ENCODE results near the gene FARS2. TPM values are rescaled to one million over a fixed set of nuclear protein-coding genes. Genes with fewer than 3 reads are reported as not detected.

The FARS2 gene
- total RNA-seq, 2 experiments from 2014 or later: 13.8 to 14.3 TPM

GRCh38 chr6:5214570-5215052 lies 46.7 kb upstream of the FARS2 start:
- Histone ChIP-seq H3K36me3 (ENCODE audit: insufficient read depth, low read length) (peaks cover 32% of the 10 kb centered on the region; the same call in 1 of the 2 replicates), H3K4me1 (ENCODE audit: insufficient read depth, low read length, poor library complexity, severe bottlenecking) (peaks cover 9% of the 10 kb centered on the region), H3K4me2 (ENCODE audit: low read length) (no peak overlapping the region), H4K20me1 (ENCODE audit: insufficient read depth, low read length) (no peaks in the 10 kb centered on the region), H3K9me3 (ENCODE audit: low read length) (no peaks in the 10 kb centered on the region), H3K27ac (ENCODE audit: low read depth, low read length, poor library complexity, severe bottlenecking) (no peak overlapping the region), H3K4me3 (ENCODE audit: low read depth, low read length, poor library complexity, severe bottlenecking) (no peak overlapping the region), H3K9me2 (ENCODE audit: insufficient read depth, low read length) (no peaks in the 10 kb centered on the region), H3K79me2 (ENCODE audit: insufficient read depth, low read depth, low read length) (no peaks in the 10 kb centered on the region), H2AFZ (ENCODE audit: low read length) (no peak overlapping the region)
- DNase-seq (ENCODE audit: low spot score): peak; percentile 12
- BruUV-seq (replicated peaks): no TSS peak
- ChIA-PET POLR2A (no interaction called here), CTCF (ENCODE audit: unreplicated experiment) (no interaction called here)
- intact Hi-C loops (cut with micrococcal nuclease; ENCODE audit: unreplicated experiment): loop anchor here (5.0 kb wide), 2 partner anchors 88 to 183 kb away; no protein-coding TSS in a partner anchor
- TF ChIP-seq EZH2phosphoT487 (IDR thresholded peaks at IDR 0.05; ENCODE audit: borderline replicate concordance, low read depth, low read length): no peak
- TF ChIP-seq CTCF (conservative IDR thresholded peaks at IDR 0.05; ENCODE audit: low read length): peak; percentile 74

- DNase-seq (ENCODE audit: low spot score): no peak
- TF ChIP-seq CTCF (conservative IDR thresholded peaks at IDR 0.05; ENCODE audit: low read length) (no peak; the same call in 1 of the 2 replicates), EZH2phosphoT487 (IDR thresholded peaks at IDR 0.05; ENCODE audit: borderline replicate concordance, low read depth, low read length) (no peak)
- intact Hi-C loops (cut with micrococcal nuclease; ENCODE audit: unreplicated experiment): loop anchor here (5.0 kb wide), 1 partner anchor 182 kb away; no protein-coding TSS in a partner anchor
- POLR2A ChIA-PET: no interaction called here
- Histone ChIP-seq H4K20me1 (ENCODE audit: insufficient read depth, low read length) (no peaks in the 10 kb centered on the region), H3K9me2 (ENCODE audit: insufficient read depth, low read length) (no peaks in the 10 kb centered on the region), H3K4me3 (ENCODE audit: low read depth, low read length, poor library complexity, severe bottlenecking) (no peak overlapping the region), H3K4me2 (ENCODE audit: low read length) (no peak overlapping the region), H2AFZ (ENCODE audit: low read length) (no peak overlapping the region), H3K79me2 (ENCODE audit: insufficient read depth, low read depth, low read length) (no peaks in the 10 kb centered on the region), H3K4me1 (ENCODE audit: insufficient read depth, low read length, poor library complexity, severe bottlenecking) (peaks cover 9% of the 10 kb centered on the region), H3K36me3 (ENCODE audit: insufficient read depth, low read length) (peaks cover 32% of the 10 kb centered on the region; the same call in 1 of the 2 replicates), H3K9me3 (ENCODE audit: low read length) (no peaks in the 10 kb centered on the region), H3K27ac (ENCODE audit: low read depth, low read length, poor library complexity, severe bottlenecking) (no peak overlapping the region)
- CTCF ChIA-PET (ENCODE audit: unreplicated experiment): no interaction called here
- BruUV-seq (replicated peaks): no TSS peak
Observed at GRCh38 chr6:5215159-5215558, 46.2 kb upstream of the FARS2 start.

GRCh38 chr6:5215799-5216198 lies 45.5 kb upstream of the FARS2 start:
- ChIA-PET POLR2A (interaction anchor here (0.9 kb wide), 1 partner anchor 40 kb away, joined by 3 read pairs; no protein-coding TSS in a partner anchor), CTCF (ENCODE audit: unreplicated experiment) (no interaction called here)
- H3K4me2 ChIP-seq (ENCODE audit: low read length): no peak overlapping the region
- no peak for TF ChIP-seq CTCF (conservative IDR thresholded peaks at IDR 0.05; ENCODE audit: low read length)
- TF ChIP-seq EZH2phosphoT487 (IDR thresholded peaks at IDR 0.05; ENCODE audit: borderline replicate concordance, low read depth, low read length): no peak
- no peak overlapping the region for H2AFZ ChIP-seq (ENCODE audit: low read length)
- H3K36me3 ChIP-seq (ENCODE audit: insufficient read depth, low read length): peaks cover 32% of the 10 kb centered on the region; the same call in 1 of the 2 replicates
- no peak for DNase-seq (ENCODE audit: low spot score)
- H3K79me2 ChIP-seq (ENCODE audit: insufficient read depth, low read depth, low read length): no peaks in the 10 kb centered on the region
- no TSS peak for BruUV-seq (replicated peaks)
- no peaks in the 10 kb centered on the region for H3K9me3 ChIP-seq (ENCODE audit: low read length)
- no peaks in the 10 kb centered on the region for H4K20me1 ChIP-seq (ENCODE audit: insufficient read depth, low read length)
- no peak overlapping the region for H3K27ac ChIP-seq (ENCODE audit: low read depth, low read length, poor library complexity, severe bottlenecking)
- H3K4me3 ChIP-seq (ENCODE audit: low read depth, low read length, poor library complexity, severe bottlenecking): no peak overlapping the region
- intact Hi-C loops (cut with micrococcal nuclease; ENCODE audit: unreplicated experiment): loop anchor here (5.0 kb wide), 1 partner anchor 182 kb away; no protein-coding TSS in a partner anchor
- H3K4me1 ChIP-seq (ENCODE audit: insufficient read depth, low read length, poor library complexity, severe bottlenecking): peaks cover 9% of the 10 kb centered on the region
- H3K9me2 ChIP-seq (ENCODE audit: insufficient read depth, low read length): no peaks in the 10 kb centered on the region
